ENCODE results near the gene FAM234A.

- TF ChIP-seq POLR2A (IDR thresholded peaks at IDR 0.05; ENCODE audit: low read depth, low read length) (no peak), TAF1 (IDR thresholded peaks at IDR 0.05; ENCODE audit: low read depth, low read length) (no peak), POLR2AphosphoS5 (IDR thresholded peaks at IDR 0.05; ENCODE audit: low read depth, low read length) (no peak), PAX5 (IDR thresholded peaks at IDR 0.05; ENCODE audit: insufficient read depth, low read length, severe bottlenecking) (no peak)
Measured at GRCh38 chr16:247027-247426, 12.4 kb downstream of the FAM234A start.

All from GM12891 (cell line).